GM12891 (cell line): Measurements from ENCODE around the gene CACHD1.

Experiments
- POLR2A ChIP-seq: IDR thresholded peaks from 2 replicates; pipeline ENCODE4 v1.6.1; 2011; ENCODE audit warnings: low read depth, low read length, control low read depth
- POLR2AphosphoS5 ChIP-seq: IDR thresholded peaks from 2 replicates; pipeline ENCODE4 v1.6.1; 2011; ENCODE audit warnings: low read depth, low read length, control low read depth
- TAF1 ChIP-seq: IDR thresholded peaks from 2 replicates; pipeline ENCODE4 v1.6.1; 2011; ENCODE audit warnings: low read depth, low read length, control low read depth

- TF ChIP-seq POLR2A (no peak), POLR2AphosphoS5 (no peak), TAF1 (no peak)
Measured at GRCh38 chr1:64494659-64495058, 24.7 kb downstream of the CACHD1 start.
